ENCODE measurements around the gene HILPDA.
"Not testable (repeated sequence)": the region's sequence is repeated elsewhere in the genome, so short reads cannot be mapped to it uniquely, and the experiment has no call there.

HILPDA gene

GRCh38 chr7:128431754-128432153, 23.9 kb upstream of the HILPDA start:
- no peak for DNase-seq (ENCODE audit: low read depth, low spot score)

GRCh38 chr7:128434413-128435326, 21.0 kb upstream of the HILPDA start:
- DNase-seq (ENCODE audit: low read depth, low spot score) = no peak

DNA sequence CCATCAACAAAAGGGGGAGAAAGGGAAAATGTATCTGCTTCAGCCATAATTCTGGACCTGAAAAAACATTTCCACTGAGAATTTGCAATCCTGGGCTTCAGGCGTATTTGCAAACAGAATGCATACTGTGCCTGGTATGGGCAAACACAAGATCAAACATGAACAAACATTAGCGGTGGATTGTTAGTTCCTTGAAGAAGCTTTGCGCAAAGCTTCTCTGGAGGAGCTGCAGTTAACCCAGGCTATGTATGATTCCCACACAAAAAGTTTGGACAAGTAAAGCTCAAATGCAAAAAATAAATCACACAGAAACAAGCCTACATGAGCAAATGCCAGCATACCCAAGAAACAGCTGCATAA, 20.4 kb upstream of the HILPDA start:
- no peak for DNase-seq (ENCODE audit: low read depth, low spot score)

DNA sequence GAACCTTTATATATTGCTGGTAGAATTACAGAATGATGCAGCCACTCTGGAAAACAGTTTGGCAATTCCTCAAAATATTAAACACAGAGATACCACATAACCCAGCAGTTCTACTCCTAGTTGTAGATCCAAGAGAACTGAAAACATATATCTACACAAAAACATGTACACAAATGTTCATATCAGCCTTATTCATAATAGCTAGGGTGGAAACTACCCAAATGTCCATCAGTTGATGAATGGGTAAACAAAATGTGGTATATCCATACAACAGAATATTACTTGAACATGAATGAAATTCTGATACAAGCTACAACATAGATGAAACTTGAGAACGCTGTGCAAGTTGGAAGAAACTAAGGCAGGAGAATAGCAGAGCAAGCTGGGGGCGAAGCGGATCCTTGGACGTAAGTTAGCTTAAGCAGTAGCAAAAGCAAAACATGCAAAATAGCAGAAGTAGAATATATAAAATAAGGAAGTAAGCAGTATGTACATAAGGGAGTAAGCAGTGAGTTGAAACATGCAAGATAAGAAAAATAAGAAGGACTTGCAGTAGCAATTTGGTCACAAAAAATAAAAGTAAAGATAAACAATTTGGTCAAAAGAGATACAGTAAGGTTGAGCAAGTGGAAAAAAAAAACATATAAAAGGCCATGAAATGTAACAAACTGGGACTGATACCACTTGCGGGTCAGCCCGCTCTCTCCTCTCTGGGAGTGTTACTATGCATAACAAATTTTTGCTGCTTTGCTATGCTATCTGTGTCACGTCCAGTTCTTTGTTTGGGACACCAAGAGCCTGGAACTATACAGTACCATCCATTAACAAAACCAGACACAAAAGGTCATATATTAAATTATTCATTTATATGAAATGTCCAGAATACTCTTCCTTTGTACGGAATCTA, 18.0 kb upstream of the HILPDA start:
- no peak for DNase-seq (ENCODE audit: low read depth, low spot score)

DNA sequence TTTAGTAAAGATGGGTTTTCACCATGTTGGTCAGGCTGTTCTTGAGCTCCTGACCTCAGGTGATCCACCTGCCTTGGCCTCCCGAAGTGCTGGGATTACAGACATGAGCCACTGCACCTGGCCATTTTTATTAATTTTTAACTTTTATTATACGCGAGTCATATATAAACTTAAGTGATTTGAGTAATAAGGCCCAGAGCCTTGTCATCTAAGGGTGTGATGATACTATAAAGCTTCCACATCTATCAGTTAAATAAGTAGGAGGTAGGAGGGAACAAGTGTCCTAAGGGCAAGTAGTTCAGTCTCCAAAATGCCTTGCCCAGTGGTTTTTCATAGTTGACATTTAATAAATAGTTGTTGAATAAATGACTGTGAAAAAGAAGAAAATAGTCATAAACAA, 13.3 kb upstream of the HILPDA start:
- no peak for DNase-seq (ENCODE audit: low read depth, low spot score)

DNA sequence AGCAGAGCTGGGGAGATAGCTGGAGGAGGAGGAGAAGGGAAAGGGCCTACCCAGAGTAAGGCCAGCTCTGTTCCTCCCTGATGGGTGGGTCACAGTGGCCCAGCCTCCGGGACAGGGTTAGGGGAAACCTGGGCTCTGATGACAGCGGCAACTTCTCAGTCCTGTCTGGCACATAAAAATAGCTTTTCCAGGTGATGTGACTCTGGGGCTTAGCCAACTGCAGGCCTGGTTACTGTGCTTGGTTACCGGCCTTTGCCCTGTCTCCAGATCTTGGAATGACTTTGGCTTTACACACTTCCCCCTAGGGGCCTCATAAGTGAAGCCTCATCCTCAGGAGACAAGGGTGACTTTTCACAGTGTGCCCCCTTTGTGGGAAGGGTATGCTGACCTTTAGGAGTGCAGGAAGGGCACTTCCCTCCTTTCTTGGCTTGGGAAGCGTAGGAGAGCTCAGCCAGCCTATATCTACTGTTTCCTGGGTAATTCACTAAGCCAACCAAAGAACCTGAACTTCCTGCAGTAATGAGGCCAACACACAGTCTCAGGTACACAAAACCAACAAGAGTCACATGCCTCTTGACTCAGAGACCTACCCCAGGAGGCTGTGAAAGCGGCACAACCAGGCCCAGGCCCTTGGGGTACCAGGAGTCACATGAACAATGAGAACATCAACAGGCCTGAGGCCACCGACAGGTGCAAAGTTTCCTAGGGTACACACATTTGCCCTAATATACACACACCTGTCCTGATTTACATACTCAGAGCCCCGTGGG, 11.7 kb upstream of the HILPDA start:
- DNase-seq (ENCODE audit: low read depth, low spot score) = no peak

- DNase-seq (ENCODE audit: low read depth, low spot score) = no peak
These were observed 9.4 kb upstream of the HILPDA start for GRCh38 chr7:128446306-128446705.

DNA sequence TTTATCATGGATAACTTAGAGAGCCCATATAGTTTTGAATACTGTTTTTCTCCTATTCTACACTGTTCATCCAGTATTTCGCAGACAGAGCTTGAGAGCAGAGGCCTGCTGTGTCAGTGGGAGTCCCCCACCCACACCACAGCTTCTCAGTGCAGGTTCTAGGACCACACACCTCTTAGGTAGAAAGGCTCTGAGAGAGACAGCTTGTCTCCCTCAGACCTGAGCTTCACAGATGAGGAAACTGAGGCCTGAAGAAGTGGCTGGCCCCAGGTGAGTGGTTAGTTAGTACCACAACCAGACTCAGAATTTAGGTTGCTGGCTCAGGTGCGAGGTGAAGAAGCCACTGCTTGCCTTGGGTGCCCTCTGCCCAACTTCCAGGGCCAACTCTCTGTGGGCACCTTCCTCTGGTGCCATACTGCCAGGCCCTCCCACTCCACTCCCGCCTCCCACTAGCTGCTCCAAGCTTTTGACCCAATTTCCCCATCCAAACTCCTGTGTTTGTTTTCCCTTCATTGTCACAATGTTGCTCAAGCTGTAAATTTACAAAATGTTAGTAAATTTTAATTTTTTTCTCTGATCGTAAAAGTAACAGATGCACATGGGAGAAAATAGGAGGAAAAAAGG, 7.6 kb upstream of the HILPDA start:
- DNase-seq (ENCODE audit: low read depth, low spot score) = no peak

GRCh38 chr7:128448751-128449302, 6.9 kb upstream of the HILPDA start:
- no peak for DNase-seq (ENCODE audit: low read depth, low spot score)

DNA sequence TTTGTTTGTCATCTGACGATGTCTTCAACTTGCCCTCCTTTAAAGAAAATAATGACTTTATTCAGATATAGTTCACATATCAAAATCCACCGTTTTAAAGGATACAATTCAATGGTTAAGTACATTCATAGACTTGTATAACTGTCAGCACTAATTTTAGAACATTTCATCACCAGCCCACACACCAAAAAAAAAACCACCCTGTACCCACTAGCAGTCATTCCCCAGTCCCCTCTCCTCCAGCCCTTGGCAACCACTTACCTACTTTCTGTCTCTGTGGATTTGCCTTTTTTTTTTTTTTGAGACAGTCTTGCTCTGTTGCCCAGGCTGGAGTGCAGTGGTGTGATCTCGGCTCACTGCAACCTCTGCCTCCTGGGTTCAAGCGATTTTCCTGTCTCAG, 5.3 kb upstream of the HILPDA start:
- no peak for DNase-seq (ENCODE audit: low read depth, low spot score)

GRCh38 chr7:128450913-128451312, 4.8 kb upstream of the HILPDA start:
- DNase-seq (ENCODE audit: low read depth, low spot score) = no peak

DNA sequence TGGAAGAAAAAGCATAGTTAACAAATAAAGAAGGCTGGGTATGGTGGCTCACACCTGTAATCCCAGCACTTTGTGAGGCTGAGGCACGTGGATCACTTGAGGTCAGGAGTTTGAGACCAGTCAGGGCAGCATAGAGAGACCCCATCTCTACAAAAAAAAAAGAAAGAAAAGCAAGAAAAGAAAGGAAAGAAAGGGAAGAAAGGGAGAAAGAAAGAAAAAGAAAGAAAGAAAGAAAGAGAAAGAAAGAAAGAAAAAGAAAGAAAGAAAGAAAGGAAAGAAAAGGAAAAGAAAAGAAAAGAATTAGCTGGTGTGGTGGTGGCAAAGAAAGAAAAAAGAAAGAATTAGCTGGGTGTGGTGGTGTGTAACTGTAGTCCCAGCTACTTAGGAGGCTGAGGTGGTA, 3.1 kb upstream of the HILPDA start:
- DNase-seq (ENCODE audit: low read depth, low spot score) = no peak

DNA sequence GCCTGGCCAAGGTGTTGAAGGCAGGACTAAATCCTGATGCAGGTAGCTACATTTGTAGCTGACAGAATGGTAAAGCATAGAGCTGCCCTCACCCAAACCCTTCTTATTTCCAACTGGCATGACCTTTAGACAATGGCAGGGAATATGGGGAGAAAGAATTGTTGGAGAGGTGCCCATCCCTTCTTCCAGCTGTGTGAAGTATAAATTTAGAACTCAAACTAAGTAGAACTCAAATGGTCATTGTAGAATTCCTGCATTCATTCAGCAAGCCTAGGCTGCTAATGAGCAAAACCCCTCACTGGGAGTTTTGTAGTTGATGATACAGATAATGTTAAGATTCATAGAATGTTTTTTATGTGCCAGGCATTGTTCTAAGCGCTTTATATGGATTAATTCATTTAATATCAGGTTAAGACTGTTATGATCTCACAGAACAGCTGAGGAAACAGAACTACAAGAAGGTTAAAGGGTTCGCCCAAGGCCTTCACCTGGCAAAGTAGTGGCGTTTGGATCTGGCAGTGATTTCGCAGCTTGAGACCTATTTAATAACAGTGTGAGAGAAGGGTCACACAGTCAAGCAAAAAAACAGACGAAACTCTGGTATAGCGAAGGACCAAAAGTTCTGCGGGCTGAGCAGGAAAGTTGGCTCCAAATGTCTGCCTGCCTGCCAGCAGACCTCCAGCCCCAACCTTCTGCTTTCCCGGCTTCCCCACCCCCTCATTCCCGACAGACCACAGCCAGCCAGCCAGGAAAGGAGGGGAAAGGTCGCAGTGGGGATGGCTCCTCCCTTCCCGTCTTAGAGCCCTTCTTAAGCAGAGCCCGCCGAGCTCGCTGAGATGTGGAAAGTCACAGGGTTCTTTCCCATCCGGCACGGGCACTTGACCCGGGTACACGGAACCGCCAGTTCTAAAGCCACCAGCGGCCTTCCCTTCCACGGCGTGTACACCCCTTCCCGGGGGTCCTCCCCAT, 1.6 kb upstream of the HILPDA start:
- DNase-seq (ENCODE audit: low read depth, low spot score) = no peak

DNA sequence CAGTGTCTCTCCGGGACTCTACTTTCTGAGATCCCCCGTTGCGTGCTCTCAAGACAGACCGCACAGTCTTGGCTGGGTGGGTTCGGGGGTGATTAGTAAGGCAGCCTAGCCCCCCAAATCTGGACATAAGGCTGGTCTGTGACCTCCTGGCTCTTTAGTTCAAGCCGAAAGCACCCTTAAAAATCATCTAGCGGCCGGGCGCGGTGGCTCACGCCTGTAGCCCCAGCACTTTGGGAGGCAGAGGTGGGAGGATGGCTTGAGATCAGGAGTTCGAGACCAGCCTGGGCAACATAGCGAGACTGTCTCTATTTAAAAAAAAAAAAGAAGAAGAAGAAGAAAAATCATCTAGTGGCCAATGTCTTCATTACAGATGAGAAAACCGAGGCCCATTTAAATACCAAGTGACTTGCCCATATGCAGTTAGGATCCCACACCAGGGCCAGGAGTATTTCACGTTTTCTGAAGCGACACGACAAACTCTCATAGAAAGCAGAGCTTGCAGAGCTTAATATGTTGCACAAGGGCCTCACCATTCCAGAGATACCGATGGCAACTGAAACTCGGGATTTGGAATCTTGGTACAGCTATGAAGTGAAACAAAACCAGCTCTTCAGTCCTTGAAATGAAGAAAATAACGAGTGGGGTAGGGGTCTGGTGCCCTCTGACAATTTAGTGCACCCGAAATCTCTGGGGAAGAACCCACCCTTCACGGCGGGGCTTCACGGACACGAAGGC, 703 bp upstream of the HILPDA start:
- no peak for DNase-seq (ENCODE audit: low read depth, low spot score)

- no peak for DNase-seq (ENCODE audit: low read depth, low spot score)
These were observed 612 bp downstream of the HILPDA start for GRCh38 chr7:128456255-128456725.

GRCh38 chr7:128457385-128457784, 1.7 kb downstream of the HILPDA start:
- not testable (repeated sequence) for DNase-seq (ENCODE audit: low read depth, low spot score)

- DNase-seq (ENCODE audit: low read depth, low spot score) = no peak
These were observed 3.3 kb downstream of the HILPDA start for GRCh38 chr7:128458956-128459355.

- DNase-seq (ENCODE audit: low read depth, low spot score) = peak; percentile 42
These were observed 3.8 kb downstream of the HILPDA start for GRCh38 chr7:128459394-128459878.

GRCh38 chr7:128462460-128462859, 6.8 kb downstream of the HILPDA start:
- DNase-seq (ENCODE audit: low read depth, low spot score) = no peak

Data from activated naive CD8-positive, alpha-beta T cell treated with anti-CD3 and anti-CD28 coated beads, Interleukin-2, amount 50 U/mL, for 16 hours (primary cell).